CD4-positive, alpha-beta T cell treated with Interleukin-4 for 4 hours (primary cell): ENCODE measurements around the gene OLFM2.

ENCODE experiments used
- DNase-seq: peaks from one replicate; pipeline ENCODE4 v3.0.0-alpha.2; 2020

The OLFM2 gene

GRCh38 chr19:9903336-9903735 lies 33.0 kb downstream of the OLFM2 start:
- DNase-seq = no peak

DNA sequence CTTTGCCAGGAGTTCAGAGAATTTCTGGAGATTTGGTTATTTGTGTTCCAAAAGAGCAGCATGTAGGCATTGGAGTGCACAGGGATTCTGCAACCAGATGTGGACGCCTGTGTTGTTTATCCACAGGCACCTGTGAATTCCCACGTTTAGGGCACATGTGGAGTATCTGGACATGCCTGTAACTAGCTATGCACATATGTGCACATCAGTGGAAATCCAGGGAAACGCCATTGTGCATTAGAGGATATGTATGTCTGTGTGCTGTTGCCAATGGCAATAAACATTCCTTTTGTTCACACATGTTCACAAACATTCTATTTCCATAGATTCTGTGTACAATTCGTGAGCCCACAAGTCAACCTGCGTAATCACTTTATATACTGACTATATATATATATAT lies 34.7 kb downstream of the OLFM2 start:
- DNase-seq = no peak

DNA sequence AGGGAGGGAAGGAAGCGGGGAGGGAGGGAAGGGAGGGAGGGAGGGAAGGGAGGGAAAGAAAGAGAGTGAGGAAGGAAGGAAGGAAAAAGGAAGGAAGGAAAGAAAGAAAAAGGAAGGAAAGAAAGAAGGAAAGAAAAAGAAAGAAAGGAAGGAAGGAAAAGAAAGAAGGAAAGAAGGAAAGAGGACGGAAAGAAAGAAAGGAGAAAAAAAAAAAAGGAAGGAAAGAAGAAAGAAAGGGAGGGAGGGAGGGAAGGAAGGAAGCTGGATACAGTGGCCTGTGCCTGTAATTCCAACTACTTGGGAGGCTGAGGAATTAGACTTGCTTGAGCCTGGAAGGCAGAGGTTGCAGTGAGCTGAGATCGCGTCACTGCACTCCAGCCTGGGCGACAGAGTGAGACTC lies 35.3 kb downstream of the OLFM2 start:
- DNase-seq = no peak

DNA sequence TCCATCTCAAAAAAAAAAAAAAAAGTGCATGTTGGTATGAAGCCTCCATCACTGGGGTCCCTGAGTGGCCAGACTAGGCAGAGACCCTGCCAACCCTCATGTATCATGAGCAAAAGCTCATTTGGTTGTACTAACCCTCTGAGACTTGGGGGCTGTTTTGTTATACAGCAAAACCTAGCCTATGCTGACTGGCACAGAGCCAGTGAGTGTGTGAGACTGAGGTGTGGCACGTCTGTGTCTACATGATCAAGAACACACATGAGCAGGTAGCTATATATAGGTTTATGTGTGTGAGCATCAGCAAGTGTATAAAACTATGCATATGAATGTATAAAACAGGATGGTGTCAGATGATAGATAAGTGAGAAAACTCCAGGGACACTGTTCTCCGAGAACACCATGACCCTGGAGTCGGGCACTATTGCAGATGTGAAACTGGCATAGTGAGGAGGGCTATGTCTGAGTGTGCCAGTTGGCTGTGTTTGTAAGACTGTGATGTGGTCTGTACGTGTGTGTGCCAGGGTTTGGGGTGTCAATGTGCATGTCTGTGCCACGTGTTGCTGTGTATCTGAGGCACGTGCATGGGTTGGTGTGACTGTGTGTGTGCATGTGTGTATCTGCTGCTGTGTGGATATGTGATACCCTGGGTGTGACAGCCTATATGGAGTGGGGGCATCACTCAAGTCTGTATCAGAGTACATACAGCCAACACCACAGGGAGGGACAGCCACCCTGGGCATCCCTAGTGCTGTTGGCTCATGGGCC lies 44.5 kb downstream of the OLFM2 start:
- DNase-seq = no peak

DNA sequence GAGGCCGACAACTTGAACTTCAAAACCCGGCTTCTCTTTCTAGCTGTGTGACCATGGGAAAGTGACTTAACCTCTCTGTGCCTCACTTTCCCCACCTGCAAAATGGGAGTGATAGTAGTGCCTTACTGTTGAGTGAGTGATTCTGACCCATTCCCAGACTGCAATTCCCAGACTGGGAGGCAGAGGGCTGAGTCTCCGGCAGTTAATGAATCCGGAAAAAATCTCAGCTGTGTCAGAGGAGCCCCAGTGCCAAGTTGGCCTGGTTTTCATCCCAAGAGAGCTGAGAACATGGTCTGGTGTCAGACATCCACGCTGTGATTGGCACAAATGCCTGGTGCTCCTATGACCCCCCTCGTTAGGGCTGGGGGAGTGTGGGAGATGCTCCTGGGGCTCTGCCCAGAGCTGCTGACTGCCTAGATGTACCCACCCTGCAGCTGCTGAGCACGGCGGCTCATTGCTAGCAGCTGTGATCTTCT lies 51.2 kb downstream of the OLFM2 start:
- no peak for DNase-seq

- DNase-seq = no peak
Measured at GRCh38 chr19:9883764-9884163, 52.6 kb downstream of the OLFM2 start.

- no peak for DNase-seq
Measured at GRCh38 chr19:9883231-9883758, 53.0 kb downstream of the OLFM2 start.

DNA sequence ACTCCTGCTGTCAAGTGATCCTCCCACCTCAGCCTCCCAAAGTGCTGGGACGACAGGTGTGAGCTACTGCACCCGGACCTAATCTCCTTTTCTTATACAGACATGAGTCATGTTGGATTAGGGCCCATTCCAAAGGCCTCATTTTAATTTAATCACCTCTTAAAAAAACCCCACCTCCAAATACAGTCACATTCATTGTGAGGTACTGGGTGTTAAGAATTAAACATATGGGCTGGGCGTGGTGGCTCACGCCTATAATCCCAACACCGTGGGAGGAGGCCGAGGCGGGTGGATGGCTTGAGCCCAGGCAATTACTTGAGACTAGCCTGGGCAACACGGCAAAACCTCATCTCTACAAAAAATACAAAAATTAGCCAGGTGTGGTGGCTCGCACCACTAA lies 54.6 kb downstream of the OLFM2 start:
- no peak for DNase-seq

- no peak for DNase-seq
Measured at GRCh38 chr19:9878511-9879196, 57.7 kb downstream of the OLFM2 start.

GRCh38 chr19:9877780-9878510 lies 58.4 kb downstream of the OLFM2 start:
- DNase-seq = no peak

DNA sequence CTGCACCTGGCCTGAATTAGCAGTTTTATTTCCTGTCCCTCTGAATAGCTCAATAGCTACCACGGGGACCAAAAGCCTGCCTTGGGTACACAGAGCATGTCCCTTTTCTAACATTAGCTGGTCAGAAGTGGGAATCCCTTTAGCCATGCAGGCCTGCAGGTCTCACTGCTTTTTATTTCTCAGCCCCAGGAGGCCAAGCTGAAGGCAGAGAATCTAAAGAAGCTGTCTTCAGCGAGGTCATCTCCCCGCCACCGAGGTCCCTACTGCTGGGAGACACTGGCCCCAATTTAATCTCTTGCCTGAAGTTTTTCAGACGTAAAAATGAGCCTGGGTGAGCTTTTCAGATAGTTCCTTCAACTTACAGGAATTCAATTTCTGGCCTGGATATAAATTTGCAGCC lies 60.5 kb downstream of the OLFM2 start:
- no peak for DNase-seq

DNA sequence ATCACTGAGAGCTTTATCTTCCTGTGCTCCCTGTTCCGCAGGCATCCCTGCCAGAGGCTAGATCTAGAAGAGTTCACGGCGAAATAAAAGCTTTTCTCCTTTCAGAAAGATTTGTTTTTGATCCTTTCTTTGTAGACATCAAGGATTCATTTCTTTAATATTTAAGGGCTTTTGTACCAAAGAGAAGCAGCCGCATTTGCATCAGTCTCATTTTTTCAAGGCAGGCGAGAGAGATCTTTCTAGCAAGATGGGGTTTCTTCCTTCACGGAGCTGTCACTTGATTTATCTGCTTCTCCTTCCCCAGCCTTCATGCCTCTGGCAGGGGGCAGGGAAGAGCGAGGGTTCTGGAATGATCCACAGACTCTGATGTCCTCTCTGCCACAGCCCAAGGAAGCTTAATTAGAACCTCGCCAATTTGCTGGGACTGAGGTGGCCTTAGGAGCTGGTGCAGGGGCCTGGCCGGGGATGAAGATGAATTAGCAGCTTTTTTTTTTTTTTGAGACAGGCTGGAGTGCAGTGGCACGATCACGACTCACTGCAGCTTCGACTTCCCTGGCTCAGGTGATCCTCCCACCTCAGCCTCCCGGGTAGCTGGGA lies 61.2 kb downstream of the OLFM2 start:
- no peak for DNase-seq

DNA sequence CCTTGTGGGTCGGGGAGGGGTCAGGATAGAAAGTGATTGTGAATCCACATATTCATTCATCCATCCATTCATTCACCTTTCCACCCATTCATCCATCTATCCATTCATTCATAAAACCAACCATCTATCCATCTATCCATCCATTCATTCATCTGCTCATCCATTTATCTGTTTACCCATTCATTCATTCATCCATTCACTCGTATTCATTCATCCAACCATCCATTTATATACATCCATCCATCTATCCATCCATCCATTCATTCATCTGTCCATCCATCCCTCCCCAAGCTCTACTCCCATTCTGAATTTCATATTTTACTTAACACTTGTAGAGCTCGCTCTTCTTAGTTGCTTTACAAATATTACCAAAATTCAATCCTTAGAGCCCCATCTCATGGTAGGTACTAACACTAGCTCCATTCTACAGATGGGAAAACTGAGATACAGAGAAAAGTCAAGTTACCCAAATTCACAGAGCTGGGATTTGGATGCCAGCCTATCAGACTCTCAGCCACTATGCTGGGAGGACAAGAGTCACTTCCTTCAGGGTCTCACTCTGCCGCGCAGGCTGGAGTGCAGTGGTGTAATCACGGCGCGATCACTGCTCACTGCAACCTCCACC lies 63.6 kb downstream of the OLFM2 start:
- no peak for DNase-seq

GRCh38 chr19:9871626-9872338 lies 64.5 kb downstream of the OLFM2 start:
- DNase-seq = no peak

- no peak for DNase-seq
Measured at GRCh38 chr19:9868983-9869617, 67.2 kb downstream of the OLFM2 start.

- DNase-seq = peak; percentile 64
Measured at GRCh38 chr19:9865732-9866501, 70.4 kb downstream of the OLFM2 start.

GRCh38 chr19:9863759-9864158 lies 72.6 kb downstream of the OLFM2 start:
- no peak for DNase-seq

- peak; percentile 11 for DNase-seq
Measured at GRCh38 chr19:9862938-9863337, 73.4 kb downstream of the OLFM2 start.

DNA sequence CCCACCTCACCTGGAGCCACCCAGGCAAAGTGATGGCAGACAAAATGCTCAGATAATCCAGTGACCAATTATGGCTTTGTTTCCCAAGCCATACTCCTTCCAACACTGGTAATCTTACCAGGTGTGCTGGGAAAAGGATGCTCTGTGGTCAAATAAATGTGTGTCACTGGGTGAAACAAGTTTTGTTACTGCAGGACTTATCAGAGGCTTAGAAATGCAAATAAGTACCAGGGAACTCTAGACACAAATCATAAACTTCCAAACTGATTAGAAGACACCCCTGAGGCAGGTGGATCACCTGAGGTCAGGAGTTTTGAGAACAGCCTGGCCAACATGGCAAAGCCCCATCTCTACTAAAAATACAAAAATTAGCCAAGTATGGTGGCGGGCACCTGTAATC lies 74.8 kb downstream of the OLFM2 start:
- no peak for DNase-seq

- DNase-seq = no peak
Measured at GRCh38 chr19:9860407-9860806, 75.9 kb downstream of the OLFM2 start.

GRCh38 chr19:9858766-9859165 lies 77.5 kb downstream of the OLFM2 start:
- DNase-seq = no peak
